Mucosa of descending colon (tissue), 3 donors: ENCODE data around the gene TGFBR3L. TPM values are rescaled to one million over a fixed set of nuclear protein-coding genes. Genes with fewer than 3 reads are reported as not detected.

Experiments used
- ATAC-seq: fragments of 200-7000 bp; cut with Tn5 transposase; one replicate; pipeline ENCODE4 v1.9.1; 2020; ENCODE audit warnings: mild to moderate bottlenecking, moderate library complexity
- DNase-seq, 3 donors: peaks; one replicate each; pipeline ENCODE4 v3.0.0-alpha.2; 2020
- H3K36me3 ChIP-seq: fragments of 200-600 bp; one replicate; pipeline ENCODE4 v1.8.0; 2021; ENCODE audit warnings: low read depth, mild to moderate bottlenecking
- H3K4me1 ChIP-seq: fragments of 200-600 bp; one replicate; pipeline ENCODE4 v1.8.0; 2021; ENCODE audit warnings: low read depth, mild to moderate bottlenecking
- H3K4me3 ChIP-seq: fragments of 200-600 bp; one replicate; pipeline ENCODE4 v1.8.0; 2021; ENCODE audit warnings: mild to moderate bottlenecking
- H3K9me3 ChIP-seq: fragments of 200-600 bp; one replicate; pipeline ENCODE4 v1.8.0; 2021; ENCODE audit warnings: mild to moderate bottlenecking
- CTCF ChIP-seq: fragments of 200-600 bp; IDR thresholded peaks from one replicate; pipeline ENCODE4 v1.8.0; 2022; ENCODE audit warnings: antibody characterized with exemption, mild to moderate bottlenecking
- intact Hi-C, 2 donors: fragments of 100-400 bp; cut with DNase I in 1 of 2; cut with micrococcal nuclease in 1 of 2; formaldehyde crosslinking; loops; one replicate each; pipeline versions ENCODE4 v1.11.0 to v1.11.1; 2022; cut with DNase I, micrococcal nuclease
- total RNA-seq, 3 donors: library from RNA; stranded (reverse); fragmentation: NEBNext Ultra II Directional in 2 of 3; extraction: Animal tissue kit (Norgen Biotek cat#: 25700) in 2 of 3; gene quantifications; one replicate each; pipeline versions ENCODE4 v1.2.1 to v1.2.4, GENCODE V29; 2021 to 2023
- donor health status: DM: no; HTN: no; CAD: no; lungs with moderate emphysema.
- donor health status: DM: no; HTN: no; CAD: no.
- donor health status: DM: no; HTN: yes; CAD: no.

Gene TGFBR3L
- total RNA-seq, 3 donors from 2014 or later: 0.79 TPM; not detected in 2

- Histone ChIP-seq H3K4me3 (no peak overlapping the region), H3K4me1 (peaks cover 2% of the 10 kb centered on the region), H3K9me3 (no peaks in the 10 kb centered on the region), H3K36me3 (no peaks in the 10 kb centered on the region)
- no peak for TF ChIP-seq CTCF
- no peak for DNase-seq
- no peak for ATAC-seq
- intact Hi-C loops: no loop called here
Observed at GRCh38 chr19:7883105-7883504, 31.5 kb upstream of the TGFBR3L start.

GRCh38 chr19:7883796-7884570, 30.6 kb upstream of the TGFBR3L start:
- H3K9me3 ChIP-seq: no peaks in the 10 kb centered on the region
- intact Hi-C loops: no loop called here
- H3K36me3 ChIP-seq: no peaks in the 10 kb centered on the region
- DNase-seq: no peak
- no peak for TF ChIP-seq CTCF
- H3K4me3 ChIP-seq: no peak overlapping the region
- peaks cover 3% of the 10 kb centered on the region for H3K4me1 ChIP-seq
- ATAC-seq: no peak

GRCh38 chr19:7885818-7886217, 28.8 kb upstream of the TGFBR3L start:
- Histone ChIP-seq H3K36me3 (no peaks in the 10 kb centered on the region), H3K4me1 (peaks cover 3% of the 10 kb centered on the region), H3K9me3 (no peaks in the 10 kb centered on the region), H3K4me3 (no peak overlapping the region)
- TF ChIP-seq CTCF: no peak
- intact Hi-C loops: no loop called here
- ATAC-seq (peak; percentile 6), DNase-seq (no peak)

- H3K9me3 ChIP-seq: no peaks in the 10 kb centered on the region
- DNase-seq (no peak), ATAC-seq (no peak)
- intact Hi-C loops: no loop called here
- no peaks in the 10 kb centered on the region for H3K36me3 ChIP-seq
- no peak overlapping the region for H3K4me3 ChIP-seq
- TF ChIP-seq CTCF: no peak
- peaks cover 3% of the 10 kb centered on the region for H3K4me1 ChIP-seq
Observed at GRCh38 chr19:7887408-7888144, 27.1 kb upstream of the TGFBR3L start.

GRCh38 chr19:7888145-7888825, 26.3 kb upstream of the TGFBR3L start, which contains the start of gene LRRC8E:
Gene LRRC8E (plus strand): TSS chr19:7888510. CDS start chr19:7895604, 7,094 bp downstream.
- TF ChIP-seq CTCF: no peak
- DNase-seq (peak; percentile 70 to 82 (median 70)), ATAC-seq (peak; percentile 98)
- Histone ChIP-seq H3K4me3 (no peak within 1 kb of the TSS), H3K9me3 (no peaks in the 10 kb centered on the region), H3K4me1 (peaks cover 3% of the 10 kb centered on the region), H3K36me3 (no peaks in the 10 kb centered on the region)
- intact Hi-C loops: no loop called here
